HepG2 (cell line): ENCODE results near the gene FOXN3. TPM values are rescaled to one million over a fixed set of nuclear protein-coding genes. Genes with fewer than 3 reads are reported as not detected.

ENCODE experiments used
- ARID3A ChIP-seq: IDR thresholded peaks from 2 replicates; pipeline ENCODE4 v1.6.1; 2012; ENCODE audit warnings: low read depth, low read length, improper control_type of control experiment
- BRD4 ChIP-seq: sonication (generic); formaldehyde crosslinking; IDR thresholded peaks from 2 replicates; pipeline ENCODE4 v1.4.0; 2020; ENCODE audit warnings: missing genetic modification reagents
- CERS6 ChIP-seq: sonication (generic); formaldehyde crosslinking; IDR thresholded peaks from 2 replicates; pipeline ENCODE4 v1.5.0; 2020; ENCODE audit warnings: missing genetic modification reagents
- JDP2 ChIP-seq: sonication (generic); formaldehyde crosslinking; IDR thresholded peaks from 2 replicates; pipeline ENCODE4 v1.8.1; 2022; ENCODE audit warnings: missing genetic modification reagents, borderline replicate concordance
- KAT2B ChIP-seq: fragments of 150-350 bp; IDR thresholded peaks from 2 replicates; pipeline ENCODE4 v1.6.1; 2014; ENCODE audit warnings: low read depth, low read length, borderline replicate concordance
- NCOA2 ChIP-seq: sonication (generic); formaldehyde crosslinking; IDR thresholded peaks from 2 replicates; pipeline ENCODE4 v1.8.0; 2022; ENCODE audit warnings: inconsistent platforms
- NCOR1 ChIP-seq: fragments of 200-600 bp; sonication (generic); IDR thresholded peaks from 2 replicates; pipeline ENCODE4 v1.7.0; 2017; ENCODE audit warnings: antibody characterized with exemption, low read length, borderline replicate concordance
- PREB ChIP-seq: sonication (generic); formaldehyde crosslinking; IDR thresholded peaks from 2 replicates; pipeline ENCODE4 v1.4.0; 2020; ENCODE audit warnings: missing genetic modification reagents
- ZFP1 ChIP-seq: IDR thresholded peaks from 2 replicates; pipeline ENCODE4 v1.6.1; 2016
- ZMYM2 ChIP-seq: sonication (generic); formaldehyde crosslinking; IDR thresholded peaks from 2 replicates; pipeline ENCODE4 v1.8.0; 2022; ENCODE audit warnings: mild to moderate bottlenecking, missing genetic modification reagents
- ZNF317 ChIP-seq: sonication (generic); formaldehyde crosslinking; IDR thresholded peaks from 2 replicates; pipeline ENCODE4 v1.5.0; 2020; ENCODE audit warnings: mild to moderate bottlenecking, missing genetic modification reagents
- ZNF503 ChIP-seq: sonication (generic); formaldehyde crosslinking; IDR thresholded peaks from 2 replicates; pipeline ENCODE4 v1.4.0; 2020; ENCODE audit warnings: missing genetic modification reagents
- ZNF564 ChIP-seq: sonication (generic); formaldehyde crosslinking; IDR thresholded peaks from 2 replicates; pipeline ENCODE4 v1.8.1; 2023; ENCODE audit warnings: mild to moderate bottlenecking, missing genetic modification reagents
- ZSCAN31 ChIP-seq: sonication (generic); formaldehyde crosslinking; IDR thresholded peaks from 2 replicates; pipeline ENCODE4 v1.5.0; 2020; ENCODE audit warnings: low read depth, mild to moderate bottlenecking, missing genetic modification reagents
- polyA plus RNA-seq, 8 experiments: library from polyadenylated mRNA; depleted of rRNA in 3 of 8; stranded (reverse) in 7 of 8; unstranded in 1 of 8; fragments of >200 nt; fragmentation: Illumina TruSeq in 4 of 8; extraction: Trizol in 4 of 8; gene quantifications; 2 replicates each; pipeline versions ENCODE4 v1.2.1 to v1.2.3, GENCODE V29; 2011 to 2016; ENCODE audit warnings: low read depth in 4 of 8, missing spikeins in 1 of 8, mixed read lengths in 1 of 8; ENCODE audit not compliant: insufficient read depth in 1 of 8
- total RNA-seq, 5 experiments: library from RNA; depleted of rRNA; stranded (reverse); fragments of >200 nt; fragmentation: Illumina TruSeq; extraction: Trizol; gene quantifications; 2 replicates each; pipeline ENCODE4 v1.2.3, GENCODE V29; 2016; ENCODE audit warnings: low read depth in 1 of 5
- TF ChIP-seq, protein P1 (sequence below): sonication (generic); formaldehyde crosslinking; IDR thresholded peaks from 2 replicates; pipeline ENCODE4 v1.4.0; 2020; ENCODE audit warnings: mild to moderate bottlenecking, missing genetic modification reagents
- TF ChIP-seq, protein P2 (sequence below): sonication (generic); formaldehyde crosslinking; IDR thresholded peaks from 2 replicates; pipeline ENCODE4 v1.5.0; 2020; ENCODE audit warnings: mild to moderate bottlenecking, missing genetic modification reagents, moderate library complexity
- TF ChIP-seq, protein P3 (sequence below), 2 experiments: fragments of 450-650 bp in 1 of 2; sonication (generic) in 1 of 2; formaldehyde crosslinking; IDR thresholded peaks; 2 replicates each; pipeline versions ENCODE4 v1.5.0 to v1.8.0; 2020 to 2022; ENCODE audit warnings: mild to moderate bottlenecking in 1 of 2, missing genetic modification reagents in 1 of 2
- TF ChIP-seq, protein P4 (sequence below): sonication (generic); formaldehyde crosslinking; IDR thresholded peaks from 2 replicates; pipeline ENCODE4 v1.5.0; 2020; ENCODE audit warnings: missing genetic modification reagents

The FOXN3 gene
- total and polyA plus RNA-seq, 2 of the 13 experiments (the other 11 are each of a cell fraction or from before 2014, with no cell fraction given), result 32.4 to 70.2 TPM

- TF ChIP-seq KAT2B, result no peak
- TF ChIP-seq ZNF317 (CRISPR knock-in tag), result peak; percentile 83
- TF ChIP-seq ZNF503 (CRISPR knock-in tag), result peak; percentile 96
- 0 out of 2 replicates have a peak, but pooled peaks have one; percentile 14 for TF ChIP-seq ZMYM2 (CRISPR knock-in tag)
- TF ChIP-seq CERS6 (CRISPR knock-in tag), result no peak
- TF ChIP-seq NCOA2 (CRISPR knock-in tag), result peak; percentile 98
- TF ChIP-seq JDP2 (CRISPR knock-in tag), result no peak; the same call in 1 of the 2 replicates
- no peak for TF ChIP-seq PREB (CRISPR knock-in tag)
- TF ChIP-seq, protein P1, sequence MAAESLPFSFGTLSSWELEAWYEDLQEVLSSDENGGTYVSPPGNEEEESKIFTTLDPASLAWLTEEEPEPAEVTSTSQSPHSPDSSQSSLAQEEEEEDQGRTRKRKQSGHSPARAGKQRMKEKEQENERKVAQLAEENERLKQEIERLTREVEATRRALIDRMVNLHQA, result no peak
- peak; percentile 71 for TF ChIP-seq ZNF564 (CRISPR knock-in tag)
- peak; percentile 97 for TF ChIP-seq NCOR1
- TF ChIP-seq, protein P2, sequence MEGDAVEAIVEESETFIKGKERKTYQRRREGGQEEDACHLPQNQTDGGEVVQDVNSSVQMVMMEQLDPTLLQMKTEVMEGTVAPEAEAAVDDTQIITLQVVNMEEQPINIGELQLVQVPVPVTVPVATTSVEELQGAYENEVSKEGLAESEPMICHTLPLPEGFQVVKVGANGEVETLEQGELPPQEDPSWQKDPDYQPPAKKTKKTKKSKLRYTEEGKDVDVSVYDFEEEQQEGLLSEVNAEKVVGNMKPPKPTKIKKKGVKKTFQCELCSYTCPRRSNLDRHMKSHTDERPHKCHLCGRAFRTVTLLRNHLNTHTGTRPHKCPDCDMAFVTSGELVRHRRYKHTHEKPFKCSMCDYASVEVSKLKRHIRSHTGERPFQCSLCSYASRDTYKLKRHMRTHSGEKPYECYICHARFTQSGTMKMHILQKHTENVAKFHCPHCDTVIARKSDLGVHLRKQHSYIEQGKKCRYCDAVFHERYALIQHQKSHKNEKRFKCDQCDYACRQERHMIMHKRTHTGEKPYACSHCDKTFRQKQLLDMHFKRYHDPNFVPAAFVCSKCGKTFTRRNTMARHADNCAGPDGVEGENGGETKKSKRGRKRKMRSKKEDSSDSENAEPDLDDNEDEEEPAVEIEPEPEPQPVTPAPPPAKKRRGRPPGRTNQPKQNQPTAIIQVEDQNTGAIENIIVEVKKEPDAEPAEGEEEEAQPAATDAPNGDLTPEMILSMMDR, result no peak
- TF ChIP-seq, protein P3, sequence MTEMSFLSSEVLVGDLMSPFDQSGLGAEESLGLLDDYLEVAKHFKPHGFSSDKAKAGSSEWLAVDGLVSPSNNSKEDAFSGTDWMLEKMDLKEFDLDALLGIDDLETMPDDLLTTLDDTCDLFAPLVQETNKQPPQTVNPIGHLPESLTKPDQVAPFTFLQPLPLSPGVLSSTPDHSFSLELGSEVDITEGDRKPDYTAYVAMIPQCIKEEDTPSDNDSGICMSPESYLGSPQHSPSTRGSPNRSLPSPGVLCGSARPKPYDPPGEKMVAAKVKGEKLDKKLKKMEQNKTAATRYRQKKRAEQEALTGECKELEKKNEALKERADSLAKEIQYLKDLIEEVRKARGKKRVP (CRISPR knock-in tag; IDR thresholded peaks at IDR 0.05), result peak in 1 of 2 experiments; percentile 68; a peak in 2 of 4 replicates
- peak; percentile 38; the same call in 1 of the 2 replicates for TF ChIP-seq ZSCAN31
- TF ChIP-seq ZFP1 (CRISPR knock-in tag), result peak; percentile 9; the same call in 1 of the 2 replicates
- TF ChIP-seq, protein P4, sequence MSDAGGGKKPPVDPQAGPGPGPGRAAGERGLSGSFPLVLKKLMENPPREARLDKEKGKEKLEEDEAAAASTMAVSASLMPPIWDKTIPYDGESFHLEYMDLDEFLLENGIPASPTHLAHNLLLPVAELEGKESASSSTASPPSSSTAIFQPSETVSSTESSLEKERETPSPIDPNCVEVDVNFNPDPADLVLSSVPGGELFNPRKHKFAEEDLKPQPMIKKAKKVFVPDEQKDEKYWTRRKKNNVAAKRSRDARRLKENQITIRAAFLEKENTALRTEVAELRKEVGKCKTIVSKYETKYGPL, result peak; percentile 77; the same call in 1 of the 2 replicates
- peak; percentile 93 for TF ChIP-seq ARID3A
- no peak for TF ChIP-seq BRD4 (CRISPR knock-in tag)
These were observed 65.3 kb downstream of the FOXN3 start (continued) for GRCh38 chr14:89351516-89352404.
